ENCODE results near the gene CIBAR2. TPM values are rescaled to one million over a fixed set of nuclear protein-coding genes. Genes with fewer than 3 reads are reported as not detected.

Gene CIBAR2
- total and polyA plus RNA-seq, 9 of the 15 experiments (the other 6 are each of a cell fraction or from before 2014, with no cell fraction given), result not detected

GRCh38 chr16:85130705-85131028 is 18.4 kb upstream of the CIBAR2 start:
- POLR2A ChIA-PET, result interaction anchor here (0.7 to 1.5 kb wide), 3 partner anchors 10 to 186 kb away, joined by 3 read pairs; partner anchors contain the start of gene CIBAR2
- Histone ChIP-seq H3K27me3 (ENCODE audit: control insufficient read depth in 2 of 2, insufficient read depth in 2 of 2, low read length in 2 of 2) (peaks cover 13 to 32% of the 10 kb centered on the region in 2 experiments; a peak in 3 of 5 replicates), H2AFZ (ENCODE audit: low read depth, low read length) (no peak overlapping the region), H3K4me2 (ENCODE audit: insufficient read depth, low read length) (no peak overlapping the region), H3K4me1 (replicated peaks in 1 of 2; ENCODE audit: control insufficient read depth in 2 of 2, insufficient read depth in 2 of 2, low read length in 2 of 2) (peaks cover 17 to 26% of the 10 kb centered on the region in 2 experiments), H3K9me1 (ENCODE audit: control insufficient read depth, insufficient read depth, low read length) (no peaks in the 10 kb centered on the region), H3K4me3 (no peak overlapping the region), H3K79me2 (ENCODE audit: control insufficient read depth, insufficient read depth, low read length) (no peaks in the 10 kb centered on the region), H3K9me3 (replicated peaks; ENCODE audit: control insufficient read depth, insufficient read depth, low read depth, low read length) (no peaks in the 10 kb centered on the region), H4K20me1 (replicated peaks; ENCODE audit: control insufficient read depth, insufficient read depth, low read length) (no peaks in the 10 kb centered on the region; the same call in none of the 2 replicates), H3K27ac (ENCODE audit: extremely low read depth, low read depth, low read length) (no peak overlapping the region), H3K9ac (ENCODE audit: insufficient read depth in 1 of 2, low read depth in 2 of 2, low read length in 2 of 2) (no peak overlapping the region), H3K36me3 (ENCODE audit: control insufficient read depth, insufficient read depth, low read length) (no peaks in the 10 kb centered on the region)
- FAIRE-seq, result no peak
- WGBS (ENCODE audit: insufficient coverage, low coverage, missing lambda C conversion rate), result 18% methylated on average over 5 of the region's 5 CpGs
- no TSS peak for BruUV-seq (replicated peaks)
- CTCF ChIA-PET (ENCODE audit: low intra/inter-chr PET ratio), result no interaction called here
- no peak for DNase-seq (ENCODE audit: extremely low read depth in 1 of 4, low spot score in 3 of 4)
- TF ChIP-seq RNF219 (CRISPR knock-in tag; IDR thresholded peaks at IDR 0.05) (no peak), ZNF311 (CRISPR knock-in tag; IDR thresholded peaks at IDR 0.05) (no peak), RBFOX2 (IDR thresholded peaks at IDR 0.05; ENCODE audit: low read depth, low read length) (no peak), ZNF232 (CRISPR knock-in tag; IDR thresholded peaks at IDR 0.05) (no peak), ZNF431 (CRISPR knock-in tag; IDR thresholded peaks at IDR 0.05) (no peak), CREB5 (CRISPR knock-in tag; IDR thresholded peaks at IDR 0.05) (no peak), SNIP1 (IDR thresholded peaks at IDR 0.05; ENCODE audit: low read depth) (no peak), NFIX (CRISPR knock-in tag; IDR thresholded peaks at IDR 0.05; ENCODE audit: low read depth) (no peak), PPARD (CRISPR knock-in tag; IDR thresholded peaks at IDR 0.05) (no peak), PHF21A (IDR thresholded peaks at IDR 0.05; ENCODE audit: borderline replicate concordance, low read depth) (no peak), OTX1 (CRISPR knock-in tag; IDR thresholded peaks at IDR 0.05) (no peak), KHSRP (IDR thresholded peaks at IDR 0.05) (no peak), MEIS2 (IDR thresholded peaks at IDR 0.05; ENCODE audit: partially characterized antibody) (no peak), NCOA1 (IDR thresholded peaks at IDR 0.05; ENCODE audit: low read depth) (no peak), HIVEP1 (CRISPR knock-in tag; IDR thresholded peaks at IDR 0.05) (no peak)
- in situ Hi-C loops (cut with MboI) (no loop called here), intact Hi-C loops (cut with micrococcal nuclease) (no loop called here)
- ATAC-seq, result no peak

Data from K562 (cell line).